ENCODE measurements around the gene DNAH3. TPM values are rescaled to one million over a fixed set of nuclear protein-coding genes. Genes with fewer than 3 reads are reported as not detected.
"Not testable (repeated sequence)": the region's sequence is repeated elsewhere in the genome, so short reads cannot be mapped to it uniquely, and the experiment has no call there.

DNAH3 gene, protein sequence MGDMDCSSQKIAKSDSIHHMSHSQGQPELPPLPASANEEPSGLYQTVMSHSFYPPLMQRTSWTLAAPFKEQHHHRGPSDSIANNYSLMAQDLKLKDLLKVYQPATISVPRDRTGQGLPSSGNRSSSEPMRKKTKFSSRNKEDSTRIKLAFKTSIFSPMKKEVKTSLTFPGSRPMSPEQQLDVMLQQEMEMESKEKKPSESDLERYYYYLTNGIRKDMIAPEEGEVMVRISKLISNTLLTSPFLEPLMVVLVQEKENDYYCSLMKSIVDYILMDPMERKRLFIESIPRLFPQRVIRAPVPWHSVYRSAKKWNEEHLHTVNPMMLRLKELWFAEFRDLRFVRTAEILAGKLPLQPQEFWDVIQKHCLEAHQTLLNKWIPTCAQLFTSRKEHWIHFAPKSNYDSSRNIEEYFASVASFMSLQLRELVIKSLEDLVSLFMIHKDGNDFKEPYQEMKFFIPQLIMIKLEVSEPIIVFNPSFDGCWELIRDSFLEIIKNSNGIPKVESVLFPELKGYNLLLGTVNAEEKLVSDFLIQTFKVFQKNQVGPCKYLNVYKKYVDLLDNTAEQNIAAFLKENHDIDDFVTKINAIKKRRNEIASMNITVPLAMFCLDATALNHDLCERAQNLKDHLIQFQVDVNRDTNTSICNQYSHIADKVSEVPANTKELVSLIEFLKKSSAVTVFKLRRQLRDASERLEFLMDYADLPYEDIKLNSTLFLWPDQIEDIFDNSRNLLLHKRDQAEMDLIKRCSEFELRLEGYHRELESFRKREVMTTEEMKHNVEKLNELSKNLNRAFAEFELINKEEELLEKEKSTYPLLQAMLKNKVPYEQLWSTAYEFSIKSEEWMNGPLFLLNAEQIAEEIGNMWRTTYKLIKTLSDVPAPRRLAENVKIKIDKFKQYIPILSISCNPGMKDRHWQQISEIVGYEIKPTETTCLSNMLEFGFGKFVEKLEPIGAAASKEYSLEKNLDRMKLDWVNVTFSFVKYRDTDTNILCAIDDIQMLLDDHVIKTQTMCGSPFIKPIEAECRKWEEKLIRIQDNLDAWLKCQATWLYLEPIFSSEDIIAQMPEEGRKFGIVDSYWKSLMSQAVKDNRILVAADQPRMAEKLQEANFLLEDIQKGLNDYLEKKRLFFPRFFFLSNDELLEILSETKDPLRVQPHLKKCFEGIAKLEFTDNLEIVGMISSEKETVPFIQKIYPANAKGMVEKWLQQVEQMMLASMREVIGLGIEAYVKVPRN (N-terminal part only)
- total RNA-seq (ENCODE audit: unreplicated experiment): not detected
- long read RNA-seq: 0 reads

DNA sequence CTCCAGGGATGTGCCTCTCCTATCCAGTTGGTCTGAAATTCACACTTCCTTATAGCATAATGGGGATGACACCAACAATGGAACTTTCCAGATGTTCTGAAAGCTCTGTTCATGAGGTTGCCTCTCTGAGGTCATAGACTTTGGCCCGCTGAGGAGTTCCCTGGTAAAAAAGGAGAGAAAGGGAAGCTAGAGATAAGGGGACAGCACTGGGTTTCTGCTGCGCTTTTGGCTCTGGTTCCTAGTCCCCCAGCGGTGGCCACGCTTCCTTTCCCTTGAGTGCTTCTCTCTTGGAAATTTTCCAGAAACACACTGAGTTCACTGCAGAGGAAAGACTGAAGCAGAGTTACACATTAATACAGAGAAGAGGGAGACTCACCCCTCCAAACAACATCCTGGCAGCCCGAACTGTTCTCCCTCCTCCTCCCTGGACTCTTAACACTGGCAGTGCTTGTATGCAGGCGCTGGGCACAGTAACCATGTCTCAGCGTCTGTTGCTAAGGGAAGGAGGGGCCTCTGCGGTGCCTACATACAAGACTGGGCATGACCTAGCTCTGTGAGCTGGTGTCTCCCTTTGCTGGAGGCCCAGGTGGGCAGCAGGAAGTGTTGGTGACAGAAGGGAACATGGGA is at the start of gene DNAH3:
DNAH3 (minus strand) TSS at position 472 of the 627 bp plus-strand sequence. CDS start 527 bp downstream, outside the sequence.
- Mint-ChIP-seq H3K27me3 (ENCODE audit: unreplicated experiment) (peaks cover 6% of the 10 kb centered on the region), H3K27ac (ENCODE audit: unreplicated experiment) (no peak within 1 kb of the TSS), H3K4me3 (ENCODE audit: unreplicated experiment) (no peak within 1 kb of the TSS), H3K4me1 (ENCODE audit: low read depth, unreplicated experiment) (no peaks in the 10 kb centered on the region), H3K9me3 (ENCODE audit: unreplicated experiment) (peaks cover 1% of the 10 kb centered on the region), H3K36me3 (ENCODE audit: unreplicated experiment) (peaks cover 5% of the 10 kb centered on the region)
- no peak for TF ChIP-seq CTCF (IDR thresholded peaks at IDR 0.05; ENCODE audit: partially characterized antibody, unreplicated experiment)
- no peak for DNase-seq

GRCh38 chr16:21199607-21200218 is 49.1 kb upstream of the DNAH3 start:
- DNase-seq: no peak
- Mint-ChIP-seq H3K27ac (ENCODE audit: unreplicated experiment) (no peak overlapping the region), H3K27me3 (ENCODE audit: unreplicated experiment) (peaks cover 5% of the 10 kb centered on the region), H3K36me3 (ENCODE audit: unreplicated experiment) (no peaks in the 10 kb centered on the region), H3K4me3 (ENCODE audit: unreplicated experiment) (no peak overlapping the region), H3K4me1 (ENCODE audit: low read depth, unreplicated experiment) (no peaks in the 10 kb centered on the region), H3K9me3 (ENCODE audit: unreplicated experiment) (no peaks in the 10 kb centered on the region)
- TF ChIP-seq CTCF (IDR thresholded peaks at IDR 0.05; ENCODE audit: partially characterized antibody, unreplicated experiment): no peak

DNA sequence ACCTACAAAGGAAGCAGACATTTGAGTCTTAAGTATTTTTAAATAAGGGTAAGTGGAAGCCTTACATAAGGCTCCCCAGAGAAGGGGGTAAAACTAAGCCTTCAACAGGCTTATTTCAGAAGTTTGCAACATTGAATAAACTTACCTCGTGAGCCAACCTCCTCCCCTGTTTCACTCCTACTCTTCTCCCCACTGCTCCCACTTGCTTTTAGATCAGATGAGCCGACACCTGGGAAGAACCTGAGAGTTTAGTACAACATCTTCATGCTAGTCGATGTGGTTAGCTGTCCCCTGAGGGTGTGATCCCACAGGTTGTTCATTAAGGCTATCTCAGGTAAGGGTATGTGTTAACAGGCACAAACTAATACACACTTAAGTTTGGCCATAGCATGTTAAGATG is 47.0 kb upstream of the DNAH3 start:
- Mint-ChIP-seq H3K36me3 (ENCODE audit: unreplicated experiment) (no peaks in the 10 kb centered on the region), H3K27me3 (ENCODE audit: unreplicated experiment) (peaks cover 5% of the 10 kb centered on the region), H3K4me1 (ENCODE audit: low read depth, unreplicated experiment) (no peaks in the 10 kb centered on the region), H3K4me3 (ENCODE audit: unreplicated experiment) (no peak overlapping the region), H3K27ac (ENCODE audit: unreplicated experiment) (no peak overlapping the region), H3K9me3 (ENCODE audit: unreplicated experiment) (no peaks in the 10 kb centered on the region)
- DNase-seq: no peak
- TF ChIP-seq CTCF (IDR thresholded peaks at IDR 0.05; ENCODE audit: partially characterized antibody, unreplicated experiment): no peak

DNA sequence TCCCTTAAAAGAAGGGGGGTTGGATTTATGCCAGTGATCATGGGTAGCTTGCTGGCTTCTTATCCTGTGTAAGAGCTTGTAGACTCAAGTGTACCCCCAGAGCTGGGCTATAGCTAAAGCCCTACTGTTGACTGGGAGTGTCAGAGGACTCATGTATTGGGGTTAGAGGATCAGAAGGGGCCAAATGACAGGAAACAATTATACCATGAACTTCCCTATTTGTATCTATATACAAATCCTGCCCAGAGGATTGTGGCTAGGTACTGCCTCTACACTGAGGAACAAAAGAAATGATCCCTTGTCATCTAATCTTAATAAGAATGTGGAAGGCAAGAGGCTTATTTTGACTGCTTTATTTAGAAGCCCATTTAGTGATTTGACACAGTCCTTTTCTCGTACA is 46.5 kb upstream of the DNAH3 start:
- no peak overlapping the region for H3K4me3 Mint-ChIP-seq (ENCODE audit: unreplicated experiment)
- H3K36me3 Mint-ChIP-seq (ENCODE audit: unreplicated experiment): no peaks in the 10 kb centered on the region
- no peak for TF ChIP-seq CTCF (IDR thresholded peaks at IDR 0.05; ENCODE audit: partially characterized antibody, unreplicated experiment)
- H3K27me3 Mint-ChIP-seq (ENCODE audit: unreplicated experiment): peaks cover 5% of the 10 kb centered on the region
- no peak overlapping the region for H3K27ac Mint-ChIP-seq (ENCODE audit: unreplicated experiment)
- DNase-seq: no peak
- no peaks in the 10 kb centered on the region for H3K9me3 Mint-ChIP-seq (ENCODE audit: unreplicated experiment)
- no peaks in the 10 kb centered on the region for H3K4me1 Mint-ChIP-seq (ENCODE audit: low read depth, unreplicated experiment)

- not testable (repeated sequence) for H3K36me3 Mint-ChIP-seq (ENCODE audit: unreplicated experiment); H3K9me3 Mint-ChIP-seq (ENCODE audit: unreplicated experiment); DNase-seq; H3K4me1 Mint-ChIP-seq (ENCODE audit: low read depth, unreplicated experiment); H3K27ac Mint-ChIP-seq (ENCODE audit: unreplicated experiment); H3K4me3 Mint-ChIP-seq (ENCODE audit: unreplicated experiment); H3K27me3 Mint-ChIP-seq (ENCODE audit: unreplicated experiment)
Measured at GRCh38 chr16:21195330-21195729, 44.7 kb upstream of the DNAH3 start.

Measured in glutamatergic neuron (in vitro differentiated cells).